Thyroid gland (tissue), 4 donors: ENCODE measurements around the gene RNASE12.

ENCODE experiments used
- POLR2A ChIP-seq, 2 donors: fragments of 450-650 bp; IDR thresholded peaks; one replicate each; pipeline ENCODE4 v1.6.1; 2017; ENCODE audit warnings: antibody characterized with exemption in 2 of 2, mild to moderate bottlenecking in 2 of 2, moderate library complexity in 1 of 2
- TF ChIP-seq, protein P1 (sequence below), 6 experiments: fragments of 200-600 bp in 3 of 6; fragments of 450-650 bp in 3 of 6; sonication (generic) in 3 of 6; IDR thresholded peaks; one replicate each; pipeline ENCODE4 v1.5.1; 2016 to 2019; ENCODE audit warnings: antibody characterized with exemption in 6 of 6, mild to moderate bottlenecking in 2 of 6, inconsistent platforms in 1 of 6, moderate library complexity in 1 of 6

DNA sequence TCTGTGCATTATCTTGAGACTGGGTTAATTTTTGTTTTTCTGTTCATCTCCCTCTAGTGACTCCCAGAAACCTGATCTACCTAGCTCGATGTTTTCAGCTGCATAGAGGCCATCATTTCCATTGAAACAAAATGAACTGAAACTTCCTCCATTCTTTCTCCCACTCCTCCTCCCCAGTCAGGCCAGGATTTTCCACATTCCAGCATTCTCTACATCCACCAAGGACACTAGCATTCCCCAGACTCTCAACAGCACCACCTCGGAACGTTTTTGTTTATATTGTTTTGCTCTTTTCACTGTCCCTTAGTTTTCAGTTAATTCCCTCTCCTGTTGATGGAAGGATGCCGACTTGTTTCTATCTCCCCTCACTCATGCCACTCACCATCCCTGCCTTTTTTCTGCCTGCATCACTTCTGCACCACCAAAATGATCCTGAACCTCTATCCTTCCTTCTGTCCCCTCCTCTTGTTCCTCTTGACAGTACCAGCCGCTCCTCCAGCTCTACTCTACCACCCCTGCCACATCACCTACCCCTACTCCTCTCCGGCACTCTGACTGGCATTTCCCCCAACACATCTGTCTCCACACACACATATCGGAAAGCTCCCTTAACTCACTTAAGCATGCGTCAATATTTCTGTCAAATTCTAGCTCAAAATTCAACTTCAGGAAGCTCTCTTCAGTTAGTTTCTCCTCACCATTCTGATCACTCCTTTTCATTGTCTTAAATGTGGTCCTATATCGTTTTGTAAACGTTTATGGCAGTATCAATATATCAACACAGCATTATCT, 37.1 kb upstream of the RNASE12 start:
- TF ChIP-seq, protein P1, sequence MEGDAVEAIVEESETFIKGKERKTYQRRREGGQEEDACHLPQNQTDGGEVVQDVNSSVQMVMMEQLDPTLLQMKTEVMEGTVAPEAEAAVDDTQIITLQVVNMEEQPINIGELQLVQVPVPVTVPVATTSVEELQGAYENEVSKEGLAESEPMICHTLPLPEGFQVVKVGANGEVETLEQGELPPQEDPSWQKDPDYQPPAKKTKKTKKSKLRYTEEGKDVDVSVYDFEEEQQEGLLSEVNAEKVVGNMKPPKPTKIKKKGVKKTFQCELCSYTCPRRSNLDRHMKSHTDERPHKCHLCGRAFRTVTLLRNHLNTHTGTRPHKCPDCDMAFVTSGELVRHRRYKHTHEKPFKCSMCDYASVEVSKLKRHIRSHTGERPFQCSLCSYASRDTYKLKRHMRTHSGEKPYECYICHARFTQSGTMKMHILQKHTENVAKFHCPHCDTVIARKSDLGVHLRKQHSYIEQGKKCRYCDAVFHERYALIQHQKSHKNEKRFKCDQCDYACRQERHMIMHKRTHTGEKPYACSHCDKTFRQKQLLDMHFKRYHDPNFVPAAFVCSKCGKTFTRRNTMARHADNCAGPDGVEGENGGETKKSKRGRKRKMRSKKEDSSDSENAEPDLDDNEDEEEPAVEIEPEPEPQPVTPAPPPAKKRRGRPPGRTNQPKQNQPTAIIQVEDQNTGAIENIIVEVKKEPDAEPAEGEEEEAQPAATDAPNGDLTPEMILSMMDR (IDR thresholded peaks at IDR 0.05), result no peak
- no peak for TF ChIP-seq POLR2A (IDR thresholded peaks at IDR 0.05)
